CD4-positive, alpha-beta T cell treated with Interleukin-12 subunit alpha and Interleukin-12 subunit beta, for 1 hour (primary cell): ENCODE measurements around the gene BMPR2.
"Not testable (repeated sequence)": the region's sequence is repeated elsewhere in the genome, so short reads cannot be mapped to it uniquely, and the experiment has no call there.

Experiments used
- DNase-seq: peaks from one replicate; pipeline ENCODE4 v3.0.0-alpha.2; 2020

Gene BMPR2

GRCh38 chr2:202455114-202455513 is 79.0 kb downstream of the BMPR2 start:
- DNase-seq = no peak

- no peak for DNase-seq
Observed at GRCh38 chr2:202460119-202460518, 84.0 kb downstream of the BMPR2 start.

- DNase-seq = no peak
Observed at GRCh38 chr2:202479090-202479489, 103.0 kb downstream of the BMPR2 start.

- no peak for DNase-seq
Observed at GRCh38 chr2:202479610-202480009, 103.5 kb downstream of the BMPR2 start.

- DNase-seq = no peak
Observed at GRCh38 chr2:202486351-202486750, 110.2 kb downstream of the BMPR2 start.

GRCh38 chr2:202488671-202489070 is 112.5 kb downstream of the BMPR2 start:
- no peak for DNase-seq

GRCh38 chr2:202490479-202490878 is 114.4 kb downstream of the BMPR2 start:
- no peak for DNase-seq

- DNase-seq = no peak
Observed at GRCh38 chr2:202491514-202491913, 115.4 kb downstream of the BMPR2 start.

- DNase-seq = no peak
Observed at GRCh38 chr2:202494300-202495229, 118.4 kb downstream of the BMPR2 start.

GRCh38 chr2:202495230-202495604 is 119.1 kb downstream of the BMPR2 start:
- no peak for DNase-seq

GRCh38 chr2:202496835-202497472 is 120.8 kb downstream of the BMPR2 start:
- not testable (repeated sequence) for DNase-seq

GRCh38 chr2:202497473-202497866 is 121.3 kb downstream of the BMPR2 start:
- not testable (repeated sequence) for DNase-seq

GRCh38 chr2:202499841-202500240 is 123.7 kb downstream of the BMPR2 start:
- not testable (repeated sequence) for DNase-seq

GRCh38 chr2:202503276-202503675 is 127.1 kb downstream of the BMPR2 start:
- DNase-seq = not testable (repeated sequence)

GRCh38 chr2:202508686-202509085 is 132.6 kb downstream of the BMPR2 start:
- DNase-seq = no peak

GRCh38 chr2:202510911-202511310 is 134.8 kb downstream of the BMPR2 start:
- no peak for DNase-seq

- no peak for DNase-seq
Observed at GRCh38 chr2:202512176-202512575, 136.0 kb downstream of the BMPR2 start.

- no peak for DNase-seq
Observed at GRCh38 chr2:202514732-202515131, 138.6 kb downstream of the BMPR2 start.

GRCh38 chr2:202519453-202519852 is 143.3 kb downstream of the BMPR2 start:
- DNase-seq = no peak

GRCh38 chr2:202521470-202521869 is 145.3 kb downstream of the BMPR2 start:
- DNase-seq = no peak

GRCh38 chr2:202529389-202529788 is 153.3 kb downstream of the BMPR2 start:
- no peak for DNase-seq

GRCh38 chr2:202530038-202530437 is 153.9 kb downstream of the BMPR2 start:
- peak; percentile 1 for DNase-seq

- not testable (repeated sequence) for DNase-seq
Observed at GRCh38 chr2:202535290-202535689, 159.2 kb downstream of the BMPR2 start.

GRCh38 chr2:202541137-202541536 is 165.0 kb downstream of the BMPR2 start:
- DNase-seq = no peak
